WTC11 (cell line): ENCODE results near the gene USP15.

Source experiments
- CREB1 ChIP-seq: sonication (generic); formaldehyde crosslinking; IDR thresholded peaks from 2 replicates; pipeline ENCODE4 v1.8.0; 2023; ENCODE audit warnings: mild to moderate bottlenecking, missing genetic modification reagents
- JUN ChIP-seq: sonication (generic); formaldehyde crosslinking; IDR thresholded peaks from 2 replicates; pipeline ENCODE4 v1.8.0; 2023; ENCODE audit warnings: mild to moderate bottlenecking, missing genetic modification reagents
- MYBL2 ChIP-seq: sonication (generic); formaldehyde crosslinking; IDR thresholded peaks from 2 replicates; pipeline ENCODE4 v1.8.1; 2023; ENCODE audit warnings: mild to moderate bottlenecking, moderate library complexity, missing genetic modification reagents
- ZNF317 ChIP-seq: sonication (generic); formaldehyde crosslinking; IDR thresholded peaks from 2 replicates; pipeline ENCODE4 v1.8.1; 2023; ENCODE audit warnings: low read depth, mild to moderate bottlenecking, moderate library complexity, missing genetic modification reagents, borderline replicate concordance
- ZNF416 ChIP-seq: fragments of 250-450 bp; sonication (Bioruptor Pico); IDR thresholded peaks from 2 replicates; pipeline ENCODE4 v1.9.0; 2021; ENCODE audit warnings: mild to moderate bottlenecking, inconsistent platforms
- TF ChIP-seq, protein P1 (sequence below): fragments of 200-600 bp; IDR thresholded peaks from 2 replicates; pipeline ENCODE4 v1.8.0; 2022; ENCODE audit warnings: antibody characterized with exemption
- TF ChIP-seq, protein P2 (sequence below): sonication (generic); formaldehyde crosslinking; IDR thresholded peaks from 2 replicates; pipeline ENCODE4 v1.8.0; 2023; ENCODE audit warnings: missing genetic modification reagents
- TF ChIP-seq, protein P3 (sequence below): fragments of 250-450 bp; sonication (Bioruptor Pico); IDR thresholded peaks from 2 replicates; pipeline ENCODE4 v1.9.0; 2021; ENCODE audit warnings: mild to moderate bottlenecking
- TF ChIP-seq, protein P4 (sequence below): sonication (generic); formaldehyde crosslinking; IDR thresholded peaks from 2 replicates; pipeline ENCODE4 v1.8.0; 2022; ENCODE audit warnings: mild to moderate bottlenecking, missing genetic modification reagents
- TF ChIP-seq, protein P5 (sequence below): sonication (generic); formaldehyde crosslinking; IDR thresholded peaks from 2 replicates; pipeline ENCODE4 v1.8.1; 2023; ENCODE audit warnings: mild to moderate bottlenecking, missing genetic modification reagents, borderline replicate concordance
- TF ChIP-seq, protein P6 (sequence below): sonication (generic); formaldehyde crosslinking; IDR thresholded peaks from 2 replicates; pipeline ENCODE4 v1.8.0; 2023; ENCODE audit warnings: missing genetic modification reagents, mild to moderate bottlenecking, borderline replicate concordance
- TF ChIP-seq, protein P7 (sequence below): sonication (generic); formaldehyde crosslinking; IDR thresholded peaks from 2 replicates; pipeline ENCODE4 v1.8.1; 2023; ENCODE audit warnings: mild to moderate bottlenecking, moderate library complexity, missing genetic modification reagents
- TF ChIP-seq, protein P8 (sequence below): sonication (generic); formaldehyde crosslinking; IDR thresholded peaks from 2 replicates; pipeline ENCODE4 v1.8.1; 2022; ENCODE audit warnings: mild to moderate bottlenecking, missing genetic modification reagents, moderate library complexity, borderline replicate concordance

DNA sequence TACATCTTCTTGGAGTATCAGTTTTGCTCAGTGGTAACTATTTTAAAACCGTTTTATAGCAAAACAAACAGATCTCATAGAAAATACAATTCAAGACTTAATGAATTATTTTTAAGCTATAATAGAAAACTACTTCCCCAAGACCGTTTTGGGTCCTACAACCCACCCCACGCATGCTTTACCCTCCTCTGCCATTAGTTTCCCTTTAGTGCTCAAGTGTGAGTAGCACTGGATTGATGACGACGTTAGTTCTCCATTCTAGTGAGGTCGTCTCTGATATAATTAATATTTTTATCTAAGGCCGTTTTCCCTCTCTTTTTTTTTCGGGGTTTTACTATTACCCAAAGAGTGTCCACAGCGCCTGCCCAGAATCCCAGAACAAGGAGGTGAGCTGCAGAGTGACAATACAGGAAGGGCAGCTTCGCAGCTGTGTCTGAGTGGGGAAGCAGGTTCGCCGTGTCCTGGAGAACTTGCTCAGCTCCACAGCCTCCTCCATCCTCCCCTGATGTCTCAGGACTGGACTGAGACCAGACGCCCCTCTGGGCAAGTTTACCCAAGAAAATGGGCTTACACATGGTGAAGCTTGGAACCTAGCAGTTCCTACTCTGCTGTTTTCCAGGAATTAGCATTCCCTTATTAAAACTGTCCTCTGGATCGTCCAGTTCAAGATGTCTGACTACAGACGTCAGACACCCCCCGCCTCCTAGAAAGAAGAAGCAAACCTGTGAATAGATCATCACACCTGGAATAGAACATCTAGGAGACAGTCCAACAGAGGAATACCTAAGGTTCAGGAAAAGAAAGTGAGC is 174.5 kb downstream of the USP15 start:
- TF ChIP-seq CREB1 (CRISPR knock-in tag) = no peak
- TF ChIP-seq, protein P1, sequence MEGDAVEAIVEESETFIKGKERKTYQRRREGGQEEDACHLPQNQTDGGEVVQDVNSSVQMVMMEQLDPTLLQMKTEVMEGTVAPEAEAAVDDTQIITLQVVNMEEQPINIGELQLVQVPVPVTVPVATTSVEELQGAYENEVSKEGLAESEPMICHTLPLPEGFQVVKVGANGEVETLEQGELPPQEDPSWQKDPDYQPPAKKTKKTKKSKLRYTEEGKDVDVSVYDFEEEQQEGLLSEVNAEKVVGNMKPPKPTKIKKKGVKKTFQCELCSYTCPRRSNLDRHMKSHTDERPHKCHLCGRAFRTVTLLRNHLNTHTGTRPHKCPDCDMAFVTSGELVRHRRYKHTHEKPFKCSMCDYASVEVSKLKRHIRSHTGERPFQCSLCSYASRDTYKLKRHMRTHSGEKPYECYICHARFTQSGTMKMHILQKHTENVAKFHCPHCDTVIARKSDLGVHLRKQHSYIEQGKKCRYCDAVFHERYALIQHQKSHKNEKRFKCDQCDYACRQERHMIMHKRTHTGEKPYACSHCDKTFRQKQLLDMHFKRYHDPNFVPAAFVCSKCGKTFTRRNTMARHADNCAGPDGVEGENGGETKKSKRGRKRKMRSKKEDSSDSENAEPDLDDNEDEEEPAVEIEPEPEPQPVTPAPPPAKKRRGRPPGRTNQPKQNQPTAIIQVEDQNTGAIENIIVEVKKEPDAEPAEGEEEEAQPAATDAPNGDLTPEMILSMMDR = no peak
- TF ChIP-seq, protein P2, sequence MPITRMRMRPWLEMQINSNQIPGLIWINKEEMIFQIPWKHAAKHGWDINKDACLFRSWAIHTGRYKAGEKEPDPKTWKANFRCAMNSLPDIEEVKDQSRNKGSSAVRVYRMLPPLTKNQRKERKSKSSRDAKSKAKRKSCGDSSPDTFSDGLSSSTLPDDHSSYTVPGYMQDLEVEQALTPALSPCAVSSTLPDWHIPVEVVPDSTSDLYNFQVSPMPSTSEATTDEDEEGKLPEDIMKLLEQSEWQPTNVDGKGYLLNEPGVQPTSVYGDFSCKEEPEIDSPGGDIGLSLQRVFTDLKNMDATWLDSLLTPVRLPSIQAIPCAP (CRISPR knock-in tag) = no peak
- TF ChIP-seq, protein P3, sequence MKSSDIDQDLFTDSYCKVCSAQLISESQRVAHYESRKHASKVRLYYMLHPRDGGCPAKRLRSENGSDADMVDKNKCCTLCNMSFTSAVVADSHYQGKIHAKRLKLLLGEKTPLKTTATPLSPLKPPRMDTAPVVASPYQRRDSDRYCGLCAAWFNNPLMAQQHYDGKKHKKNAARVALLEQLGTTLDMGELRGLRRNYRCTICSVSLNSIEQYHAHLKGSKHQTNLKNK (CRISPR knock-in tag) = no peak
- TF ChIP-seq, protein P4, sequence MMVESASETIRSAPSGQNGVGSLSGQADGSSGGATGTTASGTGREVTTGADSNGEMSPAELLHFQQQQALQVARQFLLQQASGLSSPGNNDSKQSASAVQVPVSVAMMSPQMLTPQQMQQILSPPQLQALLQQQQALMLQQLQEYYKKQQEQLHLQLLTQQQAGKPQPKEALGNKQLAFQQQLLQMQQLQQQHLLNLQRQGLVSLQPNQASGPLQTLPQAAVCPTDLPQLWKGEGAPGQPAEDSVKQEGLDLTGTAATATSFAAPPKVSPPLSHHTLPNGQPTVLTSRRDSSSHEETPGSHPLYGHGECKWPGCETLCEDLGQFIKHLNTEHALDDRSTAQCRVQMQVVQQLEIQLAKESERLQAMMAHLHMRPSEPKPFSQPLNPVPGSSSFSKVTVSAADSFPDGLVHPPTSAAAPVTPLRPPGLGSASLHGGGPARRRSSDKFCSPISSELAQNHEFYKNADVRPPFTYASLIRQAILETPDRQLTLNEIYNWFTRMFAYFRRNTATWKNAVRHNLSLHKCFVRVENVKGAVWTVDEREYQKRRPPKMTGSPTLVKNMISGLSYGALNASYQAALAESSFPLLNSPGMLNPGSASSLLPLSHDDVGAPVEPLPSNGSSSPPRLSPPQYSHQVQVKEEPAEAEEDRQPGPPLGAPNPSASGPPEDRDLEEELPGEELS = no peak
- TF ChIP-seq, protein P5, sequence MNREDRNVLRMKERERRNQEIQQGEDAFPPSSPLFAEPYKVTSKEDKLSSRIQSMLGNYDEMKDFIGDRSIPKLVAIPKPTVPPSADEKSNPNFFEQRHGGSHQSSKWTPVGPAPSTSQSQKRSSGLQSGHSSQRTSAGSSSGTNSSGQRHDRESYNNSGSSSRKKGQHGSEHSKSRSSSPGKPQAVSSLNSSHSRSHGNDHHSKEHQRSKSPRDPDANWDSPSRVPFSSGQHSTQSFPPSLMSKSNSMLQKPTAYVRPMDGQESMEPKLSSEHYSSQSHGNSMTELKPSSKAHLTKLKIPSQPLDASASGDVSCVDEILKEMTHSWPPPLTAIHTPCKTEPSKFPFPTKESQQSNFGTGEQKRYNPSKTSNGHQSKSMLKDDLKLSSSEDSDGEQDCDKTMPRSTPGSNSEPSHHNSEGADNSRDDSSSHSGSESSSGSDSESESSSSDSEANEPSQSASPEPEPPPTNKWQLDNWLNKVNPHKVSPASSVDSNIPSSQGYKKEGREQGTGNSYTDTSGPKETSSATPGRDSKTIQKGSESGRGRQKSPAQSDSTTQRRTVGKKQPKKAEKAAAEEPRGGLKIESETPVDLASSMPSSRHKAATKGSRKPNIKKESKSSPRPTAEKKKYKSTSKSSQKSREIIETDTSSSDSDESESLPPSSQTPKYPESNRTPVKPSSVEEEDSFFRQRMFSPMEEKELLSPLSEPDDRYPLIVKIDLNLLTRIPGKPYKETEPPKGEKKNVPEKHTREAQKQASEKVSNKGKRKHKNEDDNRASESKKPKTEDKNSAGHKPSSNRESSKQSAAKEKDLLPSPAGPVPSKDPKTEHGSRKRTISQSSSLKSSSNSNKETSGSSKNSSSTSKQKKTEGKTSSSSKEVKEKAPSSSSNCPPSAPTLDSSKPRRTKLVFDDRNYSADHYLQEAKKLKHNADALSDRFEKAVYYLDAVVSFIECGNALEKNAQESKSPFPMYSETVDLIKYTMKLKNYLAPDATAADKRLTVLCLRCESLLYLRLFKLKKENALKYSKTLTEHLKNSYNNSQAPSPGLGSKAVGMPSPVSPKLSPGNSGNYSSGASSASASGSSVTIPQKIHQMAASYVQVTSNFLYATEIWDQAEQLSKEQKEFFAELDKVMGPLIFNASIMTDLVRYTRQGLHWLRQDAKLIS (CRISPR knock-in tag) = no peak
- no peak for TF ChIP-seq ZNF317 (CRISPR knock-in tag)
- TF ChIP-seq, protein P6, sequence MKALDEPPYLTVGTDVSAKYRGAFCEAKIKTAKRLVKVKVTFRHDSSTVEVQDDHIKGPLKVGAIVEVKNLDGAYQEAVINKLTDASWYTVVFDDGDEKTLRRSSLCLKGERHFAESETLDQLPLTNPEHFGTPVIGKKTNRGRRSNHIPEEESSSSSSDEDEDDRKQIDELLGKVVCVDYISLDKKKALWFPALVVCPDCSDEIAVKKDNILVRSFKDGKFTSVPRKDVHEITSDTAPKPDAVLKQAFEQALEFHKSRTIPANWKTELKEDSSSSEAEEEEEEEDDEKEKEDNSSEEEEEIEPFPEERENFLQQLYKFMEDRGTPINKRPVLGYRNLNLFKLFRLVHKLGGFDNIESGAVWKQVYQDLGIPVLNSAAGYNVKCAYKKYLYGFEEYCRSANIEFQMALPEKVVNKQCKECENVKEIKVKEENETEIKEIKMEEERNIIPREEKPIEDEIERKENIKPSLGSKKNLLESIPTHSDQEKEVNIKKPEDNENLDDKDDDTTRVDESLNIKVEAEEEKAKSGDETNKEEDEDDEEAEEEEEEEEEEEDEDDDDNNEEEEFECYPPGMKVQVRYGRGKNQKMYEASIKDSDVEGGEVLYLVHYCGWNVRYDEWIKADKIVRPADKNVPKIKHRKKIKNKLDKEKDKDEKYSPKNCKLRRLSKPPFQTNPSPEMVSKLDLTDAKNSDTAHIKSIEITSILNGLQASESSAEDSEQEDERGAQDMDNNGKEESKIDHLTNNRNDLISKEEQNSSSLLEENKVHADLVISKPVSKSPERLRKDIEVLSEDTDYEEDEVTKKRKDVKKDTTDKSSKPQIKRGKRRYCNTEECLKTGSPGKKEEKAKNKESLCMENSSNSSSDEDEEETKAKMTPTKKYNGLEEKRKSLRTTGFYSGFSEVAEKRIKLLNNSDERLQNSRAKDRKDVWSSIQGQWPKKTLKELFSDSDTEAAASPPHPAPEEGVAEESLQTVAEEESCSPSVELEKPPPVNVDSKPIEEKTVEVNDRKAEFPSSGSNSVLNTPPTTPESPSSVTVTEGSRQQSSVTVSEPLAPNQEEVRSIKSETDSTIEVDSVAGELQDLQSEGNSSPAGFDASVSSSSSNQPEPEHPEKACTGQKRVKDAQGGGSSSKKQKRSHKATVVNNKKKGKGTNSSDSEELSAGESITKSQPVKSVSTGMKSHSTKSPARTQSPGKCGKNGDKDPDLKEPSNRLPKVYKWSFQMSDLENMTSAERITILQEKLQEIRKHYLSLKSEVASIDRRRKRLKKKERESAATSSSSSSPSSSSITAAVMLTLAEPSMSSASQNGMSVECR (CRISPR knock-in tag) = no peak
- TF ChIP-seq, protein P7, sequence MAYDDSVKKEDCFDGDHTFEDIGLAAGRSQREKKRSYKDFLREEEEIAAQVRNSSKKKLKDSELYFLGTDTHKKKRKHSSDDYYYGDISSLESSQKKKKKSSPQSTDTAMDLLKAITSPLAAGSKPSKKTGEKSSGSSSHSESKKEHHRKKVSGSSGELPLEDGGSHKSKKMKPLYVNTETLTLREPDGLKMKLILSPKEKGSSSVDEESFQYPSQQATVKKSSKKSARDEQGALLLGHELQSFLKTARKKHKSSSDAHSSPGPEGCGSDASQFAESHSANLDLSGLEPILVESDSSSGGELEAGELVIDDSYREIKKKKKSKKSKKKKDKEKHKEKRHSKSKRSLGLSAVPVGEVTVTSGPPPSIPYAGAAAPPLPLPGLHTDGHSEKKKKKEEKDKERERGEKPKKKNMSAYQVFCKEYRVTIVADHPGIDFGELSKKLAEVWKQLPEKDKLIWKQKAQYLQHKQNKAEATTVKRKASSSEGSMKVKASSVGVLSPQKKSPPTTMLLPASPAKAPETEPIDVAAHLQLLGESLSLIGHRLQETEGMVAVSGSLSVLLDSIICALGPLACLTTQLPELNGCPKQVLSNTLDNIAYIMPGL (CRISPR knock-in tag) = no peak
- TF ChIP-seq, protein P8, sequence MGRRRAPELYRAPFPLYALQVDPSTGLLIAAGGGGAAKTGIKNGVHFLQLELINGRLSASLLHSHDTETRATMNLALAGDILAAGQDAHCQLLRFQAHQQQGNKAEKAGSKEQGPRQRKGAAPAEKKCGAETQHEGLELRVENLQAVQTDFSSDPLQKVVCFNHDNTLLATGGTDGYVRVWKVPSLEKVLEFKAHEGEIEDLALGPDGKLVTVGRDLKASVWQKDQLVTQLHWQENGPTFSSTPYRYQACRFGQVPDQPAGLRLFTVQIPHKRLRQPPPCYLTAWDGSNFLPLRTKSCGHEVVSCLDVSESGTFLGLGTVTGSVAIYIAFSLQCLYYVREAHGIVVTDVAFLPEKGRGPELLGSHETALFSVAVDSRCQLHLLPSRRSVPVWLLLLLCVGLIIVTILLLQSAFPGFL (CRISPR knock-in tag) = no peak
- TF ChIP-seq MYBL2 (CRISPR knock-in tag) = no peak
- TF ChIP-seq JUN = no peak
- no peak for TF ChIP-seq ZNF416
